Prostate gland (tissue), 2 donors: ENCODE data around the gene PITPNC1. TPM values are rescaled to one million over a fixed set of nuclear protein-coding genes. Genes with fewer than 3 reads are reported as not detected.
"Not testable (repeated sequence)": the region's sequence is repeated elsewhere in the genome, so short reads cannot be mapped to it uniquely, and the experiment has no call there.

Source experiments
- DNase-seq: peaks from one replicate; pipeline ENCODE4 v3.0.0-alpha.2; 2019; ENCODE audit warnings: low spot score
- H3K27ac ChIP-seq, 2 donors: fragments of 200-600 bp; sonication (generic); 2 replicates each; pipeline ENCODE4 v1.5.1; 2017 to 2019
- H3K27me3 ChIP-seq: fragments of 200-600 bp; sonication (generic); replicated peaks from 2 replicates; pipeline ENCODE4 v1.5.1; 2019; ENCODE audit not compliant: insufficient read depth
- H3K36me3 ChIP-seq, 2 donors: fragments of 200-600 bp; sonication (generic); 1 replicate in 1 of 2; 2 replicates in 1 of 2; pipeline versions ENCODE4 v1.5.1 to v1.8.1; 2017 to 2019
- H3K4me1 ChIP-seq: fragments of 200-600 bp; sonication (generic); replicated peaks from 2 replicates; pipeline ENCODE4 v1.5.1; 2019
- H3K4me3 ChIP-seq, 2 donors: fragments of 200-600 bp; sonication (generic); 2 replicates each; pipeline ENCODE4 v1.5.1; 2017 to 2019
- H3K9me3 ChIP-seq: fragments of 200-600 bp; sonication (generic); 2 replicates; pipeline ENCODE4 v1.5.1; 2017
- POLR2A ChIP-seq: fragments of 450-650 bp; IDR thresholded peaks from one replicate; pipeline ENCODE4 v1.6.1; 2016; ENCODE audit warnings: antibody characterized with exemption, mild to moderate bottlenecking
- POLR2AphosphoS5 ChIP-seq: sonication (generic); formaldehyde crosslinking; IDR thresholded peaks from one replicate; pipeline ENCODE4 v1.6.1; 2017; ENCODE audit warnings: antibody characterized with exemption
- WGBS: methylation state at CpG from one replicate; pipeline ENCODE4 v1.1.5; 2018; 5-methylcytosine and 5-hydroxymethylcytosine counted together
- intact Hi-C: fragments of 100-400 bp; cut with DNase I; formaldehyde crosslinking; loops from one replicate; pipeline ENCODE4 v1.14.2; 2022
- total RNA-seq, 2 donors: library from RNA; depleted of rRNA; stranded (reverse); fragments of >200 nt; gene quantifications; one replicate each; pipeline ENCODE4 v1.1.0, GENCODE V29; 2016
- TF ChIP-seq, protein P1 (sequence below), 4 experiments: fragments of 200-600 bp in 2 of 4; fragments of 450-650 bp in 2 of 4; sonication (generic) in 2 of 4; IDR thresholded peaks; 1 replicate in 3 of 4; 2 replicates in 1 of 4; pipeline ENCODE4 v1.5.1; 2016 to 2019; ENCODE audit warnings: antibody characterized with exemption in 4 of 4, mild to moderate bottlenecking in 2 of 4, moderate library complexity in 2 of 4

PITPNC1 gene
- total RNA-seq, 2 donors from 2014 or later, result 10.1 to 12.9 TPM

DNA sequence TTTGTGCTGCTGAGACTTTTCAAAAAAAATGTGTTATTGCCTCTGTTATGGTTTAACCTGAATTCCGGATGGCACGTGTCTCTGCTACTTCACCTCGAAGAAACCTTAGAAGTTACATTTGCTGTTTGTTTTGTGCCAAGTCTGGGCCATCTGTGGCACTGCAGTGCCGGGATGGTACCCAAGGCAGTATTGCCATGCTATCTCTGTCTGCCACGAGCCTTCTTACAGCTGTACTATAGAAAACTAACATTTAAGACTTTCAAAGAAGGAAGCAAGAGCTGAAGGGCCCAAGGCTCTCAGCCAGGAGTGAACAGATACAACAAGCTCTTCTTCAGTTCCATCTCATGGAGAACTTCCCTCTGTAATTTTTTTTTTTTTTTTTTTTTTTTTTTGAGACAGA, 267.0 kb downstream of the PITPNC1 start:
- TF ChIP-seq POLR2A (no peak), POLR2AphosphoS5 (no peak)
- TF ChIP-seq, protein P1, sequence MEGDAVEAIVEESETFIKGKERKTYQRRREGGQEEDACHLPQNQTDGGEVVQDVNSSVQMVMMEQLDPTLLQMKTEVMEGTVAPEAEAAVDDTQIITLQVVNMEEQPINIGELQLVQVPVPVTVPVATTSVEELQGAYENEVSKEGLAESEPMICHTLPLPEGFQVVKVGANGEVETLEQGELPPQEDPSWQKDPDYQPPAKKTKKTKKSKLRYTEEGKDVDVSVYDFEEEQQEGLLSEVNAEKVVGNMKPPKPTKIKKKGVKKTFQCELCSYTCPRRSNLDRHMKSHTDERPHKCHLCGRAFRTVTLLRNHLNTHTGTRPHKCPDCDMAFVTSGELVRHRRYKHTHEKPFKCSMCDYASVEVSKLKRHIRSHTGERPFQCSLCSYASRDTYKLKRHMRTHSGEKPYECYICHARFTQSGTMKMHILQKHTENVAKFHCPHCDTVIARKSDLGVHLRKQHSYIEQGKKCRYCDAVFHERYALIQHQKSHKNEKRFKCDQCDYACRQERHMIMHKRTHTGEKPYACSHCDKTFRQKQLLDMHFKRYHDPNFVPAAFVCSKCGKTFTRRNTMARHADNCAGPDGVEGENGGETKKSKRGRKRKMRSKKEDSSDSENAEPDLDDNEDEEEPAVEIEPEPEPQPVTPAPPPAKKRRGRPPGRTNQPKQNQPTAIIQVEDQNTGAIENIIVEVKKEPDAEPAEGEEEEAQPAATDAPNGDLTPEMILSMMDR (IDR thresholded peaks at IDR 0.05), result no peak

DNA sequence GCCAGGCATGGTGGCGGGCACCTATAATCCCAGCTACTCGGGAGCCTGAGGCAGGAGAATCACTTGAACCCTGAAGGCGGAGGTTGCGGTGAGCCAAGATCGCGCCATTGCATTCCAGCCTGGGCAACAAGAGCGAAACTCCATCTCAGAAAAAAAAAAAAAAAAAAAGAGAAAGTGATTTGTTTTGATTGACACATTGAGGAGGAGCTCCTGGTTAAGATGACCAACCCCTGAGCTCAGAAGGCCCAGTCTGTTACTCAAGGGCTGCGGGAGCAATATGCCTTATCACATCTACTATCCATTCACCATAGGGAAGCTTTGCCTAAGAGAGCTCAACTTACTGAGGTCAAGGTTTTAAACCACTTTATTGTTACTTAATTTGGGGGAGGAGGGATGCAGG, 268.1 kb downstream of the PITPNC1 start:
- intact Hi-C loops, H3K27me3 ChIP-seq: not testable (repeated sequence)
- over 99% methylated on average over 8 of the region's 8 CpGs for WGBS

More for the DNA sequence above, 267.0 kb downstream of the PITPNC1 start:
- H3K4me1 ChIP-seq, result peaks cover 12% of the 10 kb centered on the region
- no peak for DNase-seq
- no peak overlapping the region for H3K4me3 ChIP-seq
- no peak overlapping the region for H3K27ac ChIP-seq
- no peaks in the 10 kb centered on the region for H3K36me3 ChIP-seq
- intact Hi-C loops, result loop anchor here (5.0 kb wide), 1 partner anchor 33 kb away; no protein-coding TSS in a partner anchor
- WGBS, result 71% methylated on average over 5 of the region's 5 CpGs
- no peaks in the 10 kb centered on the region for H3K27me3 ChIP-seq
- no peaks in the 10 kb centered on the region for H3K9me3 ChIP-seq

DNA sequence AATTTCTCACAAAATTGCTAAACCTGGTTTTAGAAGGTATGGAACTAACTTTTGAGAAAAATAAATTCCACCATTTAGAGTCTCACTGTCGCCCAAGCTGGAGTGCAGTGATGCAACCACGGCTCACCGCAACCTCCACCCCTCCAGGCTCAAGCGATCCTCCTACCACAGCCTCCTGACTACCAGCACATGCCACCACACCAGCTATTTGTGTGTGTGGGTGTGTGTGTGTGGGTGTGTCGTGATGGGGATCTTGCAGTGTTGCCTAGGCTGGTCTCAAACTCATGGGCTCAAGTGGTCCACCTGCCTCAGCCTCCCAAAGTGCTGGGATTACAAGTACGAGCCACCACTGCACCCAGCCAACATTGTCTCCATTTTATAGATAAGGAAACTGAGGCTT, 269.4 kb downstream of the PITPNC1 start:
- DNase-seq, result no peak
- no peaks in the 10 kb centered on the region for H3K4me1 ChIP-seq
- WGBS, result 85% methylated on average over 6 of the region's 6 CpGs
- H3K9me3 ChIP-seq, result no peaks in the 10 kb centered on the region
- H3K36me3 ChIP-seq, result no peaks in the 10 kb centered on the region
- no peaks in the 10 kb centered on the region for H3K27me3 ChIP-seq
- intact Hi-C loops, result no loop called here
- H3K27ac ChIP-seq, result no peak overlapping the region
- no peak overlapping the region for H3K4me3 ChIP-seq
- TF ChIP-seq, protein P1 (IDR thresholded peaks at IDR 0.05), result no peak
- TF ChIP-seq POLR2AphosphoS5, result no peak
- no peak for TF ChIP-seq POLR2A

More for the DNA sequence above, 268.1 kb downstream of the PITPNC1 start:
- H3K4me1 ChIP-seq, H3K27ac ChIP-seq, DNase-seq, H3K4me3 ChIP-seq, H3K9me3 ChIP-seq, H3K36me3 ChIP-seq: not testable (repeated sequence)

DNA sequence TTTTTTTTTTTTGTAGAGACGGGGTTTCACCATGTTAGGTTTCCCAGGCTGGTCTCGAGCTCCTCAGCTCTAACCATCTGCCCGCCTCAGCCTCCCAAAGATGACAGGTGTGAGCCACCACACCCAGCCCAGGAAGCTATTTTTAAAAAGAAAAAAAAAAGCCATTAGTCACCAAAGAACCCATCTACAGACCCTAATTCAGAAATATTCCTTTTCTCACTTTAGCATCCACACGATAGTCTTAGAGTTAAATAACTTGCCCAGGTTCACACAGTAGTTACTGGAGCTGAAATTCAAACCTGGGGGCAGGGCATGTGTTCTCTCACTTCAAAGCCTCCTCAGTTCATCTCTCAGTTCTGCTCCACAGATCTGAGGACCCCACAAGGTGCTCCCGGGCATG, 270.4 kb downstream of the PITPNC1 start:
- Histone ChIP-seq H3K27ac (no peak overlapping the region), H3K27me3 (no peaks in the 10 kb centered on the region), H3K9me3 (no peaks in the 10 kb centered on the region), H3K36me3 (no peaks in the 10 kb centered on the region), H3K4me3 (no peak overlapping the region), H3K4me1 (no peaks in the 10 kb centered on the region)
- DNase-seq, result no peak
- intact Hi-C loops, result no loop called here
- TF ChIP-seq POLR2A (no peak), POLR2AphosphoS5 (no peak)
- TF ChIP-seq, protein P1 (IDR thresholded peaks at IDR 0.05), result no peak
- WGBS, result 85% methylated on average over 5 of the region's 5 CpGs

DNA sequence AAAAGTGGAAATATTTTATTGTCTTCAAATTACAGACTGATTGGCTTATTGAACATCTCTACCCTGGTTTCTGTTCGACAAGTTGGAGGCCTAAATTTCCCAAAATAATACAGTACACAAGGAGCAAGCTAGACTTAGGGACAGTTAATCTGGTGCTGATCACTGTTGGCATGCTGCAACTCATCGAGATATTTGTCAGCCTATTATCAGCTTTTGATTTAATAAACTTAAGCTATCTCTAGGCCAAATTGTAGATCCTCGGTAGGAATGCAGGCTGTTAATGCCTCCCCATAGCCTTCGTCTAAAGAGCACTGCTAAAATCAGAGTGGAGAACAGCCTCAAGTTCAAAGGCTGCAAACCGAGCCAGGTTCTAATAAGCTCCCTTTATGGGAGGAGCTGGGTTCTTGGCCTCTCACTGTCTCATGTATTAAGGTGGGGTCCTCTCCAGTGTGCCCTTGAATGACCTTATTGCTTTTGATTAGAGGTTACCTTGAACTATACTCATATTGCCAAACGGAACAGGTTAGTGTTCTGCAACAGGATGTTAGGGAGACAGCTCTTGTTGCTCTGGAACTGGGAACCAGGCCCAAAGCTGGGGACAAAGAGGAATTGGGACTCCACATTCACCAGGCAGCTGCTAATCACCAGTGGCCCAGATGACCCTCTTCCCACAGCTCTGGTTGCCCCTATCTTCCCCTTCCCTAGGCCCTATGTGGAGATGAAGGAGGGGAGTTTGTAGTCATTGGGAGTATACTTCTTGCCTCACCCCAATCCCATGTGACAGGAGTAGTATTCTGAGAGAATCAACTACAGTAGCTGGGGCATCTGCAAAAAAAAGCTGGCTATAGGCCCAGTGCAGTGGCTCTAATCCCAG, 271.2 kb downstream of the PITPNC1 start:
- Histone ChIP-seq H3K27ac (no peak overlapping the region), H3K36me3 (no peaks in the 10 kb centered on the region), H3K4me1 (no peaks in the 10 kb centered on the region), H3K4me3 (no peak overlapping the region), H3K27me3 (no peaks in the 10 kb centered on the region), H3K9me3 (no peaks in the 10 kb centered on the region)
- intact Hi-C loops, result no loop called here
- TF ChIP-seq, protein P1 (IDR thresholded peaks at IDR 0.05), result no peak
- TF ChIP-seq POLR2A (no peak), POLR2AphosphoS5 (no peak)
- DNase-seq, result no peak
- 46% methylated on average over 6 of the region's 6 CpGs for WGBS

DNA sequence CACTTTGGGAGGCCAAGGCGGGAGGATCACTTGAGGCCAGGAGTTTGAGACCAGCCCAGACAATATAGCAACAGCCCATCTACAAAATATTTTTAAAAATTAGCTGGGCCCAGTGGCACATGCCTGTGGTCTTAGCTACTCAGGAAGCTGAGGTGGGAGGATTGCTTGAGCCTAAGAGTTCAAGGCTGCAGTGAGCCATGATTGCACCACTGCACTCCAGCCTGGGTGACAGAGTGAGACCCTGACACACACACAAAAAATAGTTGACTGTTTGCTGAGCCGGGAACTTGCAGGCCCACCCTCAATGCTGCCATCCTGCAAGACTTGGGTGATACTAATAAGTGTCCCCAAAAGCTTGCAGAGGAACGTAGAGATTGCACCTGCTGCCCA, 271.8 kb downstream of the PITPNC1 start:
- H3K27ac ChIP-seq, H3K36me3 ChIP-seq, DNase-seq, H3K4me1 ChIP-seq, intact Hi-C loops, H3K27me3 ChIP-seq, H3K9me3 ChIP-seq, H3K4me3 ChIP-seq: not testable (repeated sequence)
- 92% methylated on average over 3 of the region's 3 CpGs for WGBS
